SU-DHL-6 (cell line): ENCODE measurements around the gene ARVCF.

Experiments used
- H2AFZ ChIP-seq: fragments of 200-600 bp; sonication (generic); 2 replicates; pipeline ENCODE4 v1.6.1; 2014; ENCODE audit warnings: low read depth, mild to moderate bottlenecking, moderate library complexity, mixed read lengths, antibody characterized with exemption, low read length; ENCODE audit not compliant: severe bottlenecking
- H3F3A ChIP-seq: fragments of 200-600 bp; shearing (Covaris generic); 2 replicates; pipeline ENCODE4 v1.6.0; 2016; ENCODE audit warnings: antibody characterized with exemption, mild to moderate bottlenecking; ENCODE audit not compliant: insufficient read depth
- H3K27ac ChIP-seq: fragments of 200-600 bp; sonication (generic); 2 replicates; pipeline ENCODE4 v1.5.1; 2016; ENCODE audit warnings: low read depth, mild to moderate bottlenecking, low read length, moderate library complexity, mixed read lengths
- H3K27me3 ChIP-seq: fragments of 200-600 bp; sonication (generic), shearing (Covaris generic); 2 replicates; pipeline ENCODE4 v1.6.0; 2014; ENCODE audit warnings: mild to moderate bottlenecking, low read length
- H3K36me3 ChIP-seq: fragments of 200-600 bp; sonication (generic); 2 replicates; pipeline ENCODE4 v1.6.1; 2014; ENCODE audit warnings: mild to moderate bottlenecking, low read length, mixed read lengths
- H3K4me2 ChIP-seq: fragments of 300-600, 200-600 bp; shearing (Covaris generic), sonication (generic); 2 replicates; pipeline ENCODE4 v1.6.0; 2014; ENCODE audit warnings: low read length, low read depth, mild to moderate bottlenecking; ENCODE audit not compliant: poor library complexity, severe bottlenecking
- H3K4me3 ChIP-seq: fragments of 200-600 bp; sonication (generic); 2 replicates; pipeline ENCODE4 v1.5.1; 2014; ENCODE audit warnings: antibody characterized with exemption, low read length, mild to moderate bottlenecking, mixed read lengths; ENCODE audit not compliant: insufficient read depth, poor library complexity, severe bottlenecking
- H3K79me2 ChIP-seq: fragments of 200-600 bp; sonication (generic); 2 replicates; pipeline ENCODE4 v1.6.1; 2014; ENCODE audit warnings: mild to moderate bottlenecking, low read length, moderate library complexity; ENCODE audit not compliant: insufficient read depth
- H3K9ac ChIP-seq: fragments of 200-600 bp; sonication (generic); 2 replicates; pipeline ENCODE4 v1.7.0; 2014; ENCODE audit warnings: mild to moderate bottlenecking, low read length
- H3K9me2 ChIP-seq: fragments of 200-600 bp; sonication (generic); replicated peaks from 2 replicates; pipeline ENCODE4 v1.6.1; 2014; ENCODE audit warnings: low read length; ENCODE audit not compliant: insufficient read depth
- H3K9me3 ChIP-seq: fragments of 200-600 bp; sonication (generic); 2 replicates; pipeline ENCODE4 v1.6.1; 2014; ENCODE audit warnings: low read length, mixed read lengths; ENCODE audit not compliant: insufficient read depth
- H4K20me1 ChIP-seq: fragments of 200-600 bp; sonication (generic); 2 replicates; pipeline ENCODE4 v1.6.1; 2014; ENCODE audit warnings: low read depth, mild to moderate bottlenecking, antibody characterized with exemption, low read length, moderate library complexity, mixed read lengths
- CTCF ChIP-seq: fragments of 200-600 bp; sonication (generic); IDR thresholded peaks from one replicate; pipeline ENCODE4 v1.5.1; 2017; ENCODE audit warnings: antibody characterized with exemption, mild to moderate bottlenecking, low read length, moderate library complexity; ENCODE audit not compliant: insufficient read depth, poor library complexity, severe bottlenecking
- EZH2phosphoT487 ChIP-seq: fragments of 200-600 bp; sonication (generic), shearing (Covaris generic); conservative IDR thresholded peaks from 2 replicates; pipeline ENCODE4 v1.6.1; 2018; ENCODE audit warnings: mild to moderate bottlenecking, antibody characterized with exemption, low read length, moderate library complexity, mixed read lengths

The ARVCF gene

GRCh38 chr22:19975707-19976035 is 41.0 kb downstream of the ARVCF start:
- Histone ChIP-seq H3K36me3 (no peaks in the 10 kb centered on the region), H3K27me3 (no peaks in the 10 kb centered on the region), H3K4me3 (no peak overlapping the region), H3K79me2 (no peaks in the 10 kb centered on the region), H3F3A (no peaks in the 10 kb centered on the region), H3K9ac (no peak overlapping the region), H3K9me3 (no peaks in the 10 kb centered on the region), H4K20me1 (no peaks in the 10 kb centered on the region), H3K27ac (no peak overlapping the region), H2AFZ (no peak overlapping the region), H3K4me2 (no peak overlapping the region), H3K9me2 (no peaks in the 10 kb centered on the region)
- no peak for TF ChIP-seq CTCF

GRCh38 chr22:19974935-19975706 is 41.5 kb downstream of the ARVCF start:
- H3K79me2 ChIP-seq: no peaks in the 10 kb centered on the region
- H3K4me2 ChIP-seq: no peak overlapping the region
- no peak overlapping the region for H3K27ac ChIP-seq
- no peak overlapping the region for H3K9ac ChIP-seq
- H4K20me1 ChIP-seq: no peaks in the 10 kb centered on the region
- no peak overlapping the region for H3K4me3 ChIP-seq
- no peaks in the 10 kb centered on the region for H3K27me3 ChIP-seq
- TF ChIP-seq CTCF (no peak), EZH2phosphoT487 (no peak)
- no peaks in the 10 kb centered on the region for H3F3A ChIP-seq
- no peaks in the 10 kb centered on the region for H3K9me2 ChIP-seq
- no peak overlapping the region for H2AFZ ChIP-seq
- no peaks in the 10 kb centered on the region for H3K36me3 ChIP-seq
- H3K9me3 ChIP-seq: no peaks in the 10 kb centered on the region

GRCh38 chr22:19974268-19974861 is 42.3 kb downstream of the ARVCF start:
- no peak overlapping the region for H3K27ac ChIP-seq
- no peak overlapping the region for H3K4me3 ChIP-seq
- H3K4me2 ChIP-seq: no peak overlapping the region

More at GRCh38 chr22:19974268-19974861, 42.3 kb downstream of the ARVCF start:
- Histone ChIP-seq H3K27me3 (no peaks in the 10 kb centered on the region), H3K9me3 (no peaks in the 10 kb centered on the region), H3K9ac (no peak overlapping the region), H3K79me2 (no peaks in the 10 kb centered on the region), H3F3A (no peaks in the 10 kb centered on the region), H3K9me2 (no peaks in the 10 kb centered on the region), H4K20me1 (no peaks in the 10 kb centered on the region), H3K36me3 (no peaks in the 10 kb centered on the region), H2AFZ (no peak overlapping the region)
- no peak for TF ChIP-seq EZH2phosphoT487
- no peak for TF ChIP-seq CTCF
